Gastrocnemius medialis (tissue), 4 donors: ENCODE measurements around the gene RBX1.

Experiments
- POLR2A ChIP-seq, 2 donors: fragments of 450-650 bp; IDR thresholded peaks; one replicate each; pipeline ENCODE4 v1.6.1; 2017; ENCODE audit warnings: antibody characterized with exemption in 2 of 2, mild to moderate bottlenecking in 2 of 2, moderate library complexity in 2 of 2
- TF ChIP-seq, protein P1 (sequence below), 5 experiments: fragments of 450-650 bp in 3 of 5; fragments of 200-600 bp in 2 of 5; sonication (generic) in 2 of 5; IDR thresholded peaks in 4 of 5; conservative IDR thresholded peaks in 1 of 5; 1 replicate in 4 of 5; 2 replicates in 1 of 5; pipeline ENCODE4 v1.5.1; 2016 to 2019; ENCODE audit warnings: antibody characterized with exemption in 5 of 5, mild to moderate bottlenecking in 3 of 5, moderate library complexity in 3 of 5

GRCh38 chr22:40965936-40966725, 15.0 kb downstream of the RBX1 start:
- TF ChIP-seq POLR2A (IDR thresholded peaks at IDR 0.05), result no peak
- TF ChIP-seq, protein P1, sequence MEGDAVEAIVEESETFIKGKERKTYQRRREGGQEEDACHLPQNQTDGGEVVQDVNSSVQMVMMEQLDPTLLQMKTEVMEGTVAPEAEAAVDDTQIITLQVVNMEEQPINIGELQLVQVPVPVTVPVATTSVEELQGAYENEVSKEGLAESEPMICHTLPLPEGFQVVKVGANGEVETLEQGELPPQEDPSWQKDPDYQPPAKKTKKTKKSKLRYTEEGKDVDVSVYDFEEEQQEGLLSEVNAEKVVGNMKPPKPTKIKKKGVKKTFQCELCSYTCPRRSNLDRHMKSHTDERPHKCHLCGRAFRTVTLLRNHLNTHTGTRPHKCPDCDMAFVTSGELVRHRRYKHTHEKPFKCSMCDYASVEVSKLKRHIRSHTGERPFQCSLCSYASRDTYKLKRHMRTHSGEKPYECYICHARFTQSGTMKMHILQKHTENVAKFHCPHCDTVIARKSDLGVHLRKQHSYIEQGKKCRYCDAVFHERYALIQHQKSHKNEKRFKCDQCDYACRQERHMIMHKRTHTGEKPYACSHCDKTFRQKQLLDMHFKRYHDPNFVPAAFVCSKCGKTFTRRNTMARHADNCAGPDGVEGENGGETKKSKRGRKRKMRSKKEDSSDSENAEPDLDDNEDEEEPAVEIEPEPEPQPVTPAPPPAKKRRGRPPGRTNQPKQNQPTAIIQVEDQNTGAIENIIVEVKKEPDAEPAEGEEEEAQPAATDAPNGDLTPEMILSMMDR (IDR thresholded peaks at IDR 0.05 in 4 of 5, conservative IDR thresholded peaks at IDR 0.05 in 1 of 5), result no peak
